Breast epithelium (tissue), 4 donors: ENCODE measurements around the gene SLC46A2. TPM values are rescaled to one million over a fixed set of nuclear protein-coding genes. Genes with fewer than 3 reads are reported as not detected.

Experiments
- DNase-seq, 2 donors: peaks; one replicate each; pipeline ENCODE4 v3.0.0-alpha.2; 2019; ENCODE audit warnings: low spot score in 2 of 2
- H3K27ac ChIP-seq, 2 donors: fragments of 200-600 bp; sonication (generic) in 1 of 2; one replicate each; pipeline ENCODE4 v1.5.1; 2016 to 2019; ENCODE audit warnings: mild to moderate bottlenecking in 1 of 2
- H3K27me3 ChIP-seq, 2 donors: fragments of 200-600 bp; sonication (generic) in 1 of 2; one replicate each; pipeline versions ENCODE4 v1.5.1 to v1.6.0; 2017 to 2019; ENCODE audit warnings: control low read depth in 1 of 2, mild to moderate bottlenecking in 1 of 2
- H3K36me3 ChIP-seq: fragments of 200-600 bp; one replicate; pipeline ENCODE4 v1.5.1; 2019
- H3K4me1 ChIP-seq, 2 donors: fragments of 200-600 bp; sonication (generic); one replicate each; pipeline ENCODE4 v1.5.1; 2016 to 2019; ENCODE audit warnings: control low read depth in 1 of 2
- H3K4me3 ChIP-seq, 3 donors: fragments of 200-600 bp; sonication (generic); 1 replicate in 2 of 3; 2 replicates in 1 of 3; pipeline ENCODE4 v1.5.1; 2016 to 2019; ENCODE audit warnings: mild to moderate bottlenecking in 3 of 3, moderate library complexity in 2 of 3
- H3K9me3 ChIP-seq, 2 donors: fragments of 200-600 bp; sonication (generic) in 1 of 2; one replicate each; pipeline ENCODE4 v1.5.1; 2016 to 2019; ENCODE audit warnings: control low read depth in 1 of 2
- POLR2A ChIP-seq: fragments of 450-650 bp; IDR thresholded peaks from one replicate; pipeline ENCODE4 v1.6.1; 2016; ENCODE audit warnings: antibody characterized with exemption, mild to moderate bottlenecking, moderate library complexity
- POLR2AphosphoS5 ChIP-seq, 3 donors: sonication (generic); formaldehyde crosslinking; IDR thresholded peaks; one replicate each; pipeline ENCODE4 v1.6.1; 2017; ENCODE audit warnings: antibody characterized with exemption in 3 of 3
- intact Hi-C: fragments of 100-400 bp; cut with DNase I; formaldehyde crosslinking; loops from one replicate; pipeline ENCODE4 v1.15.1; 2023; ENCODE audit warnings: low total_unique reads
- total RNA-seq, 3 donors: library from RNA; depleted of rRNA; stranded (reverse); fragments of >200 nt; gene quantifications; one replicate each; pipeline ENCODE4 v1.1.0, GENCODE V29; 2016
- TF ChIP-seq, protein P1 (sequence below), 3 donors: fragments of 450-650 bp; IDR thresholded peaks; one replicate each; pipeline ENCODE4 v1.5.1; 2016 to 2017; ENCODE audit warnings: antibody characterized with exemption in 3 of 3, mild to moderate bottlenecking in 3 of 3, moderate library complexity in 3 of 3

Gene SLC46A2
- total RNA-seq, 3 donors from 2014 or later: 0.16 to 0.66 TPM; not detected in 1

DNA sequence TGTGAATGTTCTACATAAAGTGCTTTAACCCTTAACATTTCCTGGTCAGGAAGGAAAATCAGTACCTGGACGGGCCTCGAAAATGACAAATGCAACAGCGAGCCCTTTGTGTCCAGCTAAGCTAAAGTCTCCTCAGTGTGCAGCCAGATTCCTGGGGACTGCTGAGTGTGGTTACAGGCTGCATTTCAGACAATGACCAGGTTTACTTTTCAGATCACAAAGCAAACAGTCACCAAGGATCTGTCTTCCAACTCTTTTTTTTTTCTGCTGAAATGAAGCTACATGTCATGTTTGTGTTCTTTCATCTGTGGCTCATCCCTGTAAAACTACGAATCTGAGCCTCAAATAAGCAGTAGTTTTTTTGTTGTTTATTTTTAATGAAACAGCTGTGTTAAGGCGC is 20.8 kb downstream of the SLC46A2 start:
- Histone ChIP-seq H3K36me3 (no peaks in the 10 kb centered on the region), H3K4me1 (no peaks in the 10 kb centered on the region), H3K27ac (no peak overlapping the region), H3K9me3 (no peaks in the 10 kb centered on the region), H3K27me3 (no peaks in the 10 kb centered on the region), H3K4me3 (no peak overlapping the region)
- intact Hi-C loops: no loop called here
- TF ChIP-seq, protein P1, sequence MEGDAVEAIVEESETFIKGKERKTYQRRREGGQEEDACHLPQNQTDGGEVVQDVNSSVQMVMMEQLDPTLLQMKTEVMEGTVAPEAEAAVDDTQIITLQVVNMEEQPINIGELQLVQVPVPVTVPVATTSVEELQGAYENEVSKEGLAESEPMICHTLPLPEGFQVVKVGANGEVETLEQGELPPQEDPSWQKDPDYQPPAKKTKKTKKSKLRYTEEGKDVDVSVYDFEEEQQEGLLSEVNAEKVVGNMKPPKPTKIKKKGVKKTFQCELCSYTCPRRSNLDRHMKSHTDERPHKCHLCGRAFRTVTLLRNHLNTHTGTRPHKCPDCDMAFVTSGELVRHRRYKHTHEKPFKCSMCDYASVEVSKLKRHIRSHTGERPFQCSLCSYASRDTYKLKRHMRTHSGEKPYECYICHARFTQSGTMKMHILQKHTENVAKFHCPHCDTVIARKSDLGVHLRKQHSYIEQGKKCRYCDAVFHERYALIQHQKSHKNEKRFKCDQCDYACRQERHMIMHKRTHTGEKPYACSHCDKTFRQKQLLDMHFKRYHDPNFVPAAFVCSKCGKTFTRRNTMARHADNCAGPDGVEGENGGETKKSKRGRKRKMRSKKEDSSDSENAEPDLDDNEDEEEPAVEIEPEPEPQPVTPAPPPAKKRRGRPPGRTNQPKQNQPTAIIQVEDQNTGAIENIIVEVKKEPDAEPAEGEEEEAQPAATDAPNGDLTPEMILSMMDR (IDR thresholded peaks at IDR 0.05): no peak
- TF ChIP-seq POLR2AphosphoS5 (IDR thresholded peaks at IDR 0.05) (no peak), POLR2A (no peak)
- no peak for DNase-seq

DNA sequence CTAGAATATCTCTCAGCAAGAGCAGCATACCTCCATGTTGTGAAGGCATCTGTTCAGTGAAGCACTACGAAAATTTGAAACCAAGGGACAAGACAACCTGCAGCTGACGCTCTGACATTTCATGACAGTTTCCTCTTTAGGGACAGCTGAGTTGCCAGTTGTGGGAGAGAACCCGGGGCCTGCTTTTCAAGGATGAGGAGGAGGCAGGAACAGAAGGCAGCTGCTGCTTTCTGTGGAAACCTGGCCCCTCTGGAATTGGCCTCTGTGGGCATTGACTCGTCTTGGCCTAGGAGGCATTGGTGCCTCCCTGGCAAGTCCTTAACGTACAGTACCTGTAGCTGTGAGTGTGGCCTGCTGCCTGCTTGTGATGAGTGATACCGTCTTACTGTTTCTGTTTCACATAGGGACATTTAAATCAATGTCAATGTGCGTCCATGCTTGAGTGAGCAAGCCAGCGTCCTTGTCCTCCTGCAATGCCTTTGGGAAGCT is 21.6 kb downstream of the SLC46A2 start:
- DNase-seq: no peak
- Histone ChIP-seq H3K4me1 (no peaks in the 10 kb centered on the region), H3K27me3 (no peaks in the 10 kb centered on the region), H3K36me3 (no peaks in the 10 kb centered on the region), H3K9me3 (no peaks in the 10 kb centered on the region), H3K27ac (peak overlapping the region in 1 of 2 donors; percentile 14), H3K4me3 (no peak overlapping the region)
- intact Hi-C loops: no loop called here
- TF ChIP-seq, protein P1 (IDR thresholded peaks at IDR 0.05): no peak
- TF ChIP-seq POLR2A: no peak

- Histone ChIP-seq H3K4me1 (no peaks in the 10 kb centered on the region), H3K27ac (peak overlapping the region in 1 of 2 donors; percentile 14), H3K4me3 (no peak overlapping the region), H3K36me3 (no peaks in the 10 kb centered on the region), H3K9me3 (no peaks in the 10 kb centered on the region), H3K27me3 (no peaks in the 10 kb centered on the region)
- no peak for DNase-seq
- no peak for TF ChIP-seq POLR2AphosphoS5 (IDR thresholded peaks at IDR 0.05)
- TF ChIP-seq, protein P1 (IDR thresholded peaks at IDR 0.05): no peak
- no peak for TF ChIP-seq POLR2A
- intact Hi-C loops: no loop called here
Measured at GRCh38 chr9:112868461-112868860, 22.2 kb downstream of the SLC46A2 start.

DNA sequence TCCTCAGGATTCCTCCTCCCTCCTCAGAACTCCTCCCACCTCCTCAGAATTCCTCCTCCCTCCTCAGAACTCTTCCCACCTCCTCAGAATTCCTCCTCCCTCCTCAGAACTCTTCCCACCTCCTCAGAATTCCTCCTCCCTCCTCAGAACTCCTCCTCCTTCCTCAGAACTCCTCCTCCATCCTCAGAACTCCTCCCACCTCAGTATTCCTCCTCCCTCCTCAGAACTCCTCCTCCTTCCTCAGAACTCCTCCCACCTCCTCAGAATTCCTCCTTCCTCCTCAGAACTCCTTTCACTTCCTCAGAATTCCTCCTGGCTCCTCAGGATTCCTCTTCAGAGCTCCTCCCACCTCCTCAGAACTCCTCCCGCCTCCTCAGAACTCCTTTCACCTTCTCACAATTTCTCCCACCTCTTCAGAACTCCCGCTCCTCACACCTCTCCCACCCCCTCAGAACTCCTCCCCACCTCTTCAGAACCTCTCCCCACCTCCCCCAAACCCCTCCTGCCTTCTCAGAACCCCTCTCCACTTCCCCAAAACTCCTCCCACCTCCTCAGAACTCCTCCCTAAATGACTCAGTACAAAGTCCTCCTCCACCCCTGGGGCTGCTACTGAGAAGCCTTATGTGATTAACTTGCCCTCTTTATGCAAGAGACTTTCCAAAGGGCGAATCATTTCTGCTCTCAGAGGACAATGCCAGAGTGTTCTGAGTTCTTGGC is 23.2 kb downstream of the SLC46A2 start:
- TF ChIP-seq, protein P1 (IDR thresholded peaks at IDR 0.05): no peak
- no peak for TF ChIP-seq POLR2AphosphoS5 (IDR thresholded peaks at IDR 0.05)
- no peak for TF ChIP-seq POLR2A
- Histone ChIP-seq H3K9me3 (no peaks in the 10 kb centered on the region), H3K36me3 (no peaks in the 10 kb centered on the region), H3K4me1 (no peaks in the 10 kb centered on the region), H3K27me3 (no peaks in the 10 kb centered on the region), H3K27ac (peak overlapping the region in 1 of 2 donors; percentile 46), H3K4me3 (no peak overlapping the region)
- no peak for DNase-seq
- intact Hi-C loops: no loop called here

- H3K27ac ChIP-seq: no peak overlapping the region
Measured at GRCh38 chr9:112866662-112867274, 23.9 kb downstream of the SLC46A2 start.

More at GRCh38 chr9:112866662-112867274, 23.9 kb downstream of the SLC46A2 start:
- Histone ChIP-seq H3K27me3 (no peaks in the 10 kb centered on the region), H3K9me3 (no peaks in the 10 kb centered on the region), H3K36me3 (no peaks in the 10 kb centered on the region), H3K4me3 (no peak overlapping the region), H3K4me1 (no peaks in the 10 kb centered on the region)
- no peak for DNase-seq
- no peak for TF ChIP-seq POLR2AphosphoS5 (IDR thresholded peaks at IDR 0.05)
- TF ChIP-seq POLR2A: no peak
- TF ChIP-seq, protein P1 (IDR thresholded peaks at IDR 0.05): no peak
- intact Hi-C loops: no loop called here
